Sigmoid colon (tissue), 4 donors: ENCODE results near the gene NTM.

Experiments used
- CTCF ChIP-seq, 4 experiments: fragments of 450-650 bp in 3 of 4; fragments of 200-600 bp in 1 of 4; IDR thresholded peaks; one replicate each; pipeline ENCODE4 v1.5.1; 2016 to 2019; ENCODE audit warnings: antibody characterized with exemption in 4 of 4, mild to moderate bottlenecking in 3 of 4, moderate library complexity in 2 of 4
- EP300 ChIP-seq, 4 donors: sonication (generic); formaldehyde crosslinking; IDR thresholded peaks; one replicate each; pipeline ENCODE4 v1.6.1; 2017; ENCODE audit warnings: antibody characterized with exemption in 4 of 4

- TF ChIP-seq CTCF (IDR thresholded peaks at IDR 0.05) (no peak), EP300 (IDR thresholded peaks at IDR 0.05) (no peak)
These were observed 757.5 kb downstream of the NTM start for GRCh38 chr11:132127900-132128288.
